RPMI8226 (cell line): ENCODE measurements around the gene RGMA.
"Not testable (repeated sequence)": the region's sequence is repeated elsewhere in the genome, so short reads cannot be mapped to it uniquely, and the experiment has no call there.

Experiments
- DNase-seq: peaks from one replicate; pipeline ENCODE4 v3.0.0-alpha.2; 2015

The RGMA gene

GRCh38 chr15:93046721-93047120, 42.3 kb downstream of the RGMA start:
- DNase-seq = no peak

GRCh38 chr15:93046120-93046519, 42.9 kb downstream of the RGMA start:
- no peak for DNase-seq

GRCh38 chr15:93045191-93045785, 43.7 kb downstream of the RGMA start:
- no peak for DNase-seq

- DNase-seq = no peak
Measured at GRCh38 chr15:93044301-93045190, 44.5 kb downstream of the RGMA start.

- DNase-seq = no peak
Measured at GRCh38 chr15:93043621-93044300, 45.2 kb downstream of the RGMA start.

- no peak for DNase-seq
Measured at GRCh38 chr15:93042691-93043378, 46.2 kb downstream of the RGMA start.

GRCh38 chr15:93042211-93042610, 46.8 kb downstream of the RGMA start:
- no peak for DNase-seq

- no peak for DNase-seq
Measured at GRCh38 chr15:93041159-93041547, 47.9 kb downstream of the RGMA start.

- DNase-seq = peak; percentile 52
Measured at GRCh38 chr15:93040288-93041158, 48.5 kb downstream of the RGMA start.

- not testable (repeated sequence) for DNase-seq
Measured at GRCh38 chr15:93039562-93040287, 49.3 kb downstream of the RGMA start.

GRCh38 chr15:93037820-93038705, 50.9 kb downstream of the RGMA start:
- DNase-seq = no peak

- peak; percentile 72 for DNase-seq
Measured at GRCh38 chr15:93036951-93037819, 51.8 kb downstream of the RGMA start.

GRCh38 chr15:93035953-93036810, 52.8 kb downstream of the RGMA start:
- DNase-seq = peak; percentile 76

- DNase-seq = no peak
Measured at GRCh38 chr15:93035092-93035915, 53.7 kb downstream of the RGMA start.

GRCh38 chr15:93034512-93034911, 54.5 kb downstream of the RGMA start:
- DNase-seq = no peak

GRCh38 chr15:93033434-93034045, 55.5 kb downstream of the RGMA start:
- no peak for DNase-seq
